GM12878 (cell line): Measurements from ENCODE around the gene RHOF. TPM values are rescaled to one million over a fixed set of nuclear protein-coding genes. Genes with fewer than 3 reads are reported as not detected.

ENCODE experiments used
- ATAC-seq: fragments of 200-7000 bp; cut with Tn5 transposase; 3 replicates; pipeline ENCODE4 v1.9.1; 2020; ENCODE audit warnings: mild to moderate bottlenecking, moderate library complexity
- BruUV-seq: library from RNA; stranded (reverse); fragments of 400-500 nt; replicated peaks from 2 replicates; lab custom pipeline; 2021; lab: Mats Ljungman, UMichigan
- CTCF ChIA-PET: fragments of 300-600 bp; sonication (Branson Sonifier 250); formaldehyde crosslinking; extraction: SDS; loops from one replicate; lab custom pipeline; 2021; ENCODE audit warnings: inconsistent platforms; lab: Yijun Ruan, JAX
- POLR2A ChIA-PET: fragments of 350-600 bp; formaldehyde crosslinking; extraction: SDS; loops from one replicate; lab custom pipeline; 2021; ENCODE audit warnings: inconsistent platforms; lab: Charles Lee
- RAD21 ChIA-PET: fragments of 300-600 bp; sonication (Branson Sonifier 250); formaldehyde crosslinking; loops from one replicate; lab custom pipeline; 2023; ENCODE audit warnings: antibody characterized with exemption; ENCODE audit not compliant: unreplicated experiment; lab: Charles Lee
- SMC1A ChIA-PET: fragments of 300-600 bp; sonication (Branson Sonifier 250); formaldehyde crosslinking; loops from one replicate; lab custom pipeline; 2023; ENCODE audit not compliant: unreplicated experiment, uncharacterized antibody; lab: Charles Lee
- DNase-seq: peaks from one replicate; pipeline ENCODE4 v3.0.0-alpha.2; 2011; ENCODE audit warnings: low read depth, low spot score
- FAIRE-seq: peaks from 3 replicates; lab custom pipeline; 2011; peaks lifted over from hg19 to GRCh38; lab: Jason Lieb, UNC
- H2AFZ ChIP-seq: 2 replicates; pipeline ENCODE4 v1.6.0; 2011; ENCODE audit warnings: low read depth, low read length, control low read depth; ENCODE audit not compliant: control insufficient read depth
- H3K27ac ChIP-seq: 2 replicates; pipeline ENCODE4 v1.5.1; 2011; ENCODE audit warnings: control low read depth; ENCODE audit not compliant: control insufficient read depth, insufficient read depth
- H3K27me3 ChIP-seq, 2 experiments: replicated peaks in 1 of 2; 2 replicates each; pipeline versions ENCODE4 v1.6.0 to v1.6.1; 2011; ENCODE audit warnings: low read length in 1 of 2; ENCODE audit not compliant: control insufficient read depth in 2 of 2, insufficient read depth in 2 of 2
- H3K36me3 ChIP-seq, 2 experiments: 2 replicates each; pipeline ENCODE4 v1.5.1; 2011; ENCODE audit warnings: low read length in 1 of 2; ENCODE audit not compliant: control insufficient read depth in 2 of 2, insufficient read depth in 2 of 2
- H3K4me1 ChIP-seq: 2 replicates; pipeline ENCODE4 v1.6.1; 2011; ENCODE audit warnings: mild to moderate bottlenecking, low read length, moderate library complexity, mixed read lengths; ENCODE audit not compliant: control insufficient read depth, insufficient read depth
- H3K4me2 ChIP-seq: 2 replicates; pipeline ENCODE4 v1.6.0; 2011; ENCODE audit warnings: control low read depth; ENCODE audit not compliant: control insufficient read depth, insufficient read depth
- H3K4me3 ChIP-seq: fragments of 200-600 bp; sonication (generic); 2 replicates; pipeline ENCODE4 v1.5.1; 2016
- H3K79me2 ChIP-seq: 2 replicates; pipeline ENCODE4 v1.6.0; 2011; ENCODE audit warnings: low read length; ENCODE audit not compliant: control insufficient read depth, insufficient read depth
- H3K9ac ChIP-seq: 2 replicates; pipeline ENCODE4 v1.8.0; 2011; ENCODE audit warnings: low read length, control low read depth, mixed read lengths; ENCODE audit not compliant: control insufficient read depth, insufficient read depth
- H3K9me3 ChIP-seq: replicated peaks from 3 replicates; pipeline ENCODE4 v1.5.1; 2011; ENCODE audit warnings: mild to moderate bottlenecking, low read length; ENCODE audit not compliant: control insufficient read depth, insufficient read depth
- H4K20me1 ChIP-seq: 2 replicates; pipeline ENCODE4 v1.6.0; 2011; ENCODE audit not compliant: control insufficient read depth, insufficient read depth
- ATF3 ChIP-seq: IDR thresholded peaks from 2 replicates; pipeline ENCODE4 v1.6.1; 2011; ENCODE audit warnings: low read depth, mild to moderate bottlenecking, low read length, moderate library complexity, borderline replicate concordance; ENCODE audit errors: extremely low read depth
- BCL3 ChIP-seq: IDR thresholded peaks from 2 replicates; pipeline ENCODE4 v1.6.1; 2011; ENCODE audit warnings: borderline replicate concordance, low read depth, mild to moderate bottlenecking, moderate library complexity, low read length; ENCODE audit not compliant: insufficient read depth, poor library complexity, severe bottlenecking
- CEBPB ChIP-seq, 2 experiments: fragments of 150-350 bp in 1 of 2; IDR thresholded peaks; 2 replicates each; pipeline ENCODE4 v1.6.1; 2012 to 2014; ENCODE audit warnings: low read depth in 2 of 2, low read length in 2 of 2, borderline replicate concordance in 1 of 2, inconsistent platforms in 1 of 2
- MYC ChIP-seq: IDR thresholded peaks from 2 replicates; pipeline ENCODE4 v1.6.1; 2011; ENCODE audit warnings: mild to moderate bottlenecking, low read length, moderate library complexity, inconsistent platforms; ENCODE audit not compliant: insufficient read depth, insufficient replicate concordance, insufficient read length, severe bottlenecking
- NBN ChIP-seq: fragments of 450-650 bp; IDR thresholded peaks from 2 replicates; pipeline ENCODE4 v1.6.1; 2016
- POLR2A ChIP-seq: IDR thresholded peaks from 2 replicates; pipeline ENCODE4 v1.6.1; 2011; ENCODE audit warnings: low read depth, mild to moderate bottlenecking, low read length
- POLR2AphosphoS5 ChIP-seq: IDR thresholded peaks from 2 replicates; pipeline ENCODE4 v1.6.1; 2011; ENCODE audit warnings: mild to moderate bottlenecking, low read length, inconsistent platforms
- RAD21 ChIP-seq: IDR thresholded peaks from 2 replicates; pipeline ENCODE4 v1.6.1; 2011; ENCODE audit warnings: mild to moderate bottlenecking, low read depth, low read length, moderate library complexity; ENCODE audit not compliant: insufficient read depth
- RFX5 ChIP-seq: IDR thresholded peaks from 2 replicates; pipeline ENCODE4 v1.6.1; 2011; ENCODE audit warnings: low read depth, low read length, improper control_type of control experiment
- RUNX3 ChIP-seq: IDR thresholded peaks from 2 replicates; pipeline ENCODE4 v1.6.1; 2012; ENCODE audit warnings: low read length, inconsistent platforms
- SKIL ChIP-seq: fragments of 450-650 bp; IDR thresholded peaks from 2 replicates; pipeline ENCODE4 v1.6.1; 2017; ENCODE audit warnings: mild to moderate bottlenecking, low read depth, inconsistent platforms; ENCODE audit not compliant: poor library complexity, severe bottlenecking
- TAF1 ChIP-seq: IDR thresholded peaks from 2 replicates; pipeline ENCODE4 v1.6.1; 2011; ENCODE audit warnings: mild to moderate bottlenecking, low read depth, low read length, borderline replicate concordance
- WGBS: methylation state at CpG from one replicate; pipeline ENCODE4 v1.1.6; 2016; ENCODE audit warnings: low lambda C conversion rate; ENCODE audit not compliant: insufficient replicate concordance, insufficient coverage; ENCODE audit errors: missing lambda C conversion rate; 5-methylcytosine and 5-hydroxymethylcytosine counted together
- in situ Hi-C: fragments of 300-500 bp; cut with MboI; formaldehyde crosslinking; loops from 9 replicates; pipeline ENCODE4 v1.14.3; 2018; ENCODE audit warnings: mixed read lengths
- intact Hi-C: fragments of 100-400 bp; cut with micrococcal nuclease; formaldehyde crosslinking; loops from one replicate; pipeline ENCODE4 v1.14.2; 2022; ENCODE audit not compliant: unreplicated experiment
- polyA plus RNA-seq, 11 experiments: library from polyadenylated mRNA; depleted of rRNA in 4 of 11; unstranded in 6 of 11; stranded (reverse) in 5 of 11; fragments of >200 nt; fragmentation: Nextera tagmentation in 4 of 11; fragmentation: Illumina TruSeq in 1 of 11; extraction: Ambion mirVana in 4 of 11; extraction: Trizol in 1 of 11; gene quantifications; 1 replicate in 1 of 11; 2 replicates in 10 of 11; pipeline versions ENCODE4 v1.2.1 to v1.2.3, GENCODE V29; 2011 to 2016; ENCODE audit warnings: inconsistent platforms in 2 of 11, missing spikeins in 2 of 11, low read depth in 1 of 11
- total RNA-seq, 4 experiments: library from RNA; depleted of rRNA in 3 of 4; stranded (reverse); fragments of >200 nt in 3 of 4; fragmentation: Illumina TruSeq in 1 of 4; extraction: Trizol in 1 of 4; gene quantifications; 2 replicates each; pipeline versions ENCODE4 v1.2.1 to v1.2.3, GENCODE V29; 2013 to 2021

The RHOF gene
- total and polyA plus RNA-seq, 10 of the 15 experiments (the other 5 are each of a cell fraction or from before 2014, with no cell fraction given): 6.1 to 78.7 (median 39.7) TPM

- in situ Hi-C loops (no loop called here), intact Hi-C loops (no loop called here)
- H3K4me3 ChIP-seq: no peak overlapping the region
- CTCF ChIA-PET: interaction anchor here (0.7 to 3.2 kb wide), 2 partner anchors 24 to 68 kb away, joined by 3 to 15 read pairs; partner anchors contain the start of gene RHOF
- 77% methylated on average over 9 of the region's 9 CpGs for WGBS
- no TSS peak for BruUV-seq
- no peaks in the 10 kb centered on the region for H3K9me3 ChIP-seq
- H3K9ac ChIP-seq: no peak overlapping the region
- SMC1A ChIA-PET: no interaction called here
- H2AFZ ChIP-seq: no peak overlapping the region
- H3K27me3 ChIP-seq: no peaks in the 10 kb centered on the region
- peaks cover 3% of the 10 kb centered on the region; the same call in 1 of the 2 replicates for H3K4me1 ChIP-seq
- RAD21 ChIA-PET: interaction anchor here (1.5 kb wide), 1 partner anchor 24 kb away, joined by 7 read pairs; the partner anchor contains the start of gene RHOF
- no peak overlapping the region for H3K4me2 ChIP-seq
- no peaks in the 10 kb centered on the region for H3K79me2 ChIP-seq
- H4K20me1 ChIP-seq: no peaks in the 10 kb centered on the region
- POLR2A ChIA-PET: interaction anchor here (1.0 kb wide), 1 partner anchor 32 kb away, joined by 3 read pairs; no protein-coding TSS in a partner anchor
- DNase-seq: no peak
- H3K27ac ChIP-seq: no peak overlapping the region
- ATAC-seq: no peak
- H3K36me3 ChIP-seq: no peaks in the 10 kb centered on the region; a peak in 2 of 4 replicates
- TF ChIP-seq NBN (no peak), RAD21 (no peak), BCL3 (no peak), RUNX3 (no peak), CEBPB (IDR thresholded peaks at IDR 0.05; ENCODE audit: borderline replicate concordance in 1 of 2, low read depth in 2 of 2, low read length in 2 of 2) (no peak), TAF1 (no peak), POLR2AphosphoS5 (no peak), POLR2A (no peak), ATF3 (no peak), SKIL (no peak), MYC (no peak), RFX5 (no peak)
- TF ChIP-seq, all 136 proteins: peak for 0
- no peak for FAIRE-seq
Measured at GRCh38 chr12:121770388-121770787, 23.1 kb downstream of the RHOF start.
